Stimulated activated CD4-positive, alpha-beta T cell treated with anti-CD3 and anti-CD28 coated beads, Interleukin-4, amount 100 ng/mL, for 4 hours (primary cell): ENCODE results near the gene TBC1D26.
"Not testable (repeated sequence)": the region's sequence is repeated elsewhere in the genome, so short reads cannot be mapped to it uniquely, and the experiment has no call there.

Experiments
- DNase-seq, 2 experiments: peaks; one replicate each; pipeline ENCODE4 v3.0.0-alpha.2; 2020

Gene TBC1D26

GRCh38 chr17:15744074-15744676 lies 12.1 kb downstream of the TBC1D26 start:
- DNase-seq = no peak

DNA sequence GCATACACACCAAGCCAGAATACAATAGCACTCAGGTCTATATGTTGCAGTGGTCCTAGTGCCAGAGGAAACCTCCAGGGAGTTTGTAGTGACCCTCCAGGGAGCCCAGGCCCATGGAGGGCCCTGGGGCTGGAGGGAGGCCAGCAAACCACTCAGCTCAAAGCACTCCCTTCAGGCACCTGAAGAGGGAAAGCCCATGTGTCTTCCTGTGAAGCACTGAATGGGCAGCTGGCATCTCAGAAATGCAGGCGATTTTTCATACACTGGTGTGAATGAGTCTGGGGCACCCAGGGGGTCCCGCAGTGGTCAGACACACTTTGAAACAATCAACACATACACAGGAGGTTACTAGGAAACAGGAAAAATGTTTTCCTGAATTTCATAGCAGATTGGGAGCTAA lies 12.8 kb downstream of the TBC1D26 start:
- no peak for DNase-seq

- not testable (repeated sequence) for DNase-seq
These were observed 17.3 kb downstream of the TBC1D26 start for GRCh38 chr17:15749403-15749802.

DNA sequence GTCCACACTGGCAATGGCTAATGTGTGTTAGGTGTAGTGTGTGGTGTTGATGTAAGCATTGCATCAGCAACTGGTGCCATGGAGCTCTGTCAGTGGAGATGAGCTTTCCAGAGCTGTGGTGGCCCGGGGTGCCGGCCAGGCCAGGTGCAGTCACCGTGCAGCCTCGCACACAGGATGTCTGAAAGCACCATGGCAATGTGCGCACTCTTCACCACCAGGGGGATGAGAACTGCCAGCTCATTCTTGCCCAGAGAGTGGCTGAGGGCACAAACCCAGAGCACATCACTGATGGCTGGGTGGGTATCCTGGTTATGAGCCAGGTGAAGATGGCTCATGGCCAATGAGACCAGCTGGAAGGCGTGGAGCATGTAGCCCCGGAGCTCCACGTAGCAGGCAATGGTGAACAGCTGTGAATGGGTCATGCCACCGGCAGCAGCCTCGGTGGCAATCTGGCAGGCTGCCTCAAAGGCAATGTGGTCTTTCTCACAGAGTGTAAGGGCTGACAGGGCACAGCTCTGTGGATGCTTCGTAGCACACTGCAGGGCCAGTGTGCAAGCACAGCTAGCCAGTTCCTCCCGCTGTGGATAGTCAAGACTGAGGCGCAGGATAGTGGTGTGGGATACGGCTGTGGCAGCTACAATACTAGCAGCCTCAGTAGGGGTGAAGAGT lies 36.9 kb downstream of the TBC1D26 start:
- DNase-seq = not testable (repeated sequence)

DNA sequence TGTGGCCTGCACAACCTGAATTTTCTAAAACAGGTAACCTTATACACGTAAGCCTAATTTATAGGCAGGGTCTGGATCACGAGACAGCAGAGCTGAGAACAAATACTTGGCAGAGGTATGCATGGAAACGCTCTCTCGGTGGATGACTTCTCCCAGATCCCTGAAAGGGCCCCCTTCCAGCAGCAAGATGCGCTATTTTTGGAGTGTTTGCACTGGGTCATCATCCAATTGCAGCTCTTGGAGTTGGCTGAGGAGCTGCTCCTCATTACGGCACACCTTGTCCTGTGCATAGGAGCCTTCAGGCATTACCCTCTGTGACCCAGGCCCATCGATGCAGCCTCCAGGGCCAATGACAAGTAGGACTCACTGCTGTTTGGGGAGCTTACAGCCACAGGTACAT lies 38.6 kb downstream of the TBC1D26 start:
- DNase-seq = not testable (repeated sequence)

DNA sequence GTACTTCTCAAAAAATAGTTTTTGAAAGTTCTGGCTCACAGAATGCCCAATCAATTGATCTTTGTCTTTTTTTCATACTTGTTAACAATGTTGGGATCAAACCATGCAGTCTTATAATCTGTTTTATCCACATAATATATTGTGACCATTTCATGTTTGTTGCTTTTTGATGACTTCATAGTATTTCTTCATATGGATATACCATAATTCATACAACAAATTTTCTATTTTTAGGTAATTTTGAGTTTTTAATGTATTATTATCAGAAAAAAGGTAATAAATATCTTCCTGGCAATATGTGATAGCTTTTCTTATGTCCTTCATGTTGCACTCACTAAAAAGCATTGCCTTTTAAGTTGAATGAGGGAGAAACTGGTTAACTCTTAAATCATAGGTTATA lies 44.8 kb downstream of the TBC1D26 start:
- DNase-seq = no peak

DNA sequence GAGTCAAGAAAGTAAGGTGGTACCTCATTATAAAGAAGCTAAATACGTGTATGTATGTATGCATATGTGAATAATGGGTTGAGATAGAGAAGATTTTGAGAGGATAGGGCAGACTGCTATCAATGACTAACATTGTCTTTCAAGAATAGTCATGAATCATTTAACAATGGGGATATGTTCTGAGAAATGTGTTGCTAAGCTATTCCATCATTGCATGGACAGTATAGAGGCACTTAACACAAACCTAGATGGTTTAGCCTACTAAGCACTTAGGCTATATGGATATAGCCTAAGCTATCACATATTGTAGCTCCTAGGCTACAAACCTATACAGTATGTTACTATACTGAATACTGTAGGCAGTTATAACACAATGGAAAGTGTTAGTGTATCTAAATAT lies 45.2 kb downstream of the TBC1D26 start:
- DNase-seq = no peak

DNA sequence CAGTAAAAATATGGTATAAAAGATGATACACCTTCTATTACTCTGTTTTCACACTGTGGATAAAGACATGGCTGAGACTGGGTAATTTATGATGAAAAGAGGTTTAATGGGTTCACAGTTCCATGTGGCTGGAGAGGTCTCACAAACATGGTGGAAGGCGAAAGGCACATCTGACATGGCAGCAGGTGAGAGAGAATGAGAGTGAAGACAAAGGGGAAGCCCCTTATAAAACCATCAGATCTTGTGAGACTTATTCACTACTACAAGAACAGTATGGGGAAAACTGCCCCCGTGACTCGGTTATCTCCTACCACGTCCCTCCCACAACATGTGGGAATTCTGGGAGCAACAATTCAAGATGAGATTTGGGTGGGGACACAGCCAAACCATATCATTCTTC lies 45.6 kb downstream of the TBC1D26 start:
- no peak for DNase-seq

DNA sequence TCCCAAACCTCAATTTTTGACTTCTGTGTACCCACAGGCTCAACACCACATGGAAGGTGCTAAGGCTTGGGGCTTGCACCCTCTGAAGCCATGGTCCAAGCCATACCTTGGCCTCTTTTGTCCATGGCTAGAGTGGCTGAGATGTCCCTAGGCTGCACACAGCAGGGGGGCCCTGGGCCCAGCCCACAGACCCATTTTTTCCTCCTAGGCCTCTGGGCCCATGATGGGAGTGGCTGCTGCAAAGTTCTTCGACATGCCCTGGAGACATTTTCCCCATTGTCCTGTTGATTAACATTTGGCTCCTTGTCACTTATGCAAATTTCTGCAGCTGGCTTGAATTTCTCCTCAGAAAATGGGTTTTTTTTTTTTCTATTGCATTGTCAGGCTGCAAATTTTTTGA lies 47.0 kb downstream of the TBC1D26 start:
- DNase-seq = no peak

DNA sequence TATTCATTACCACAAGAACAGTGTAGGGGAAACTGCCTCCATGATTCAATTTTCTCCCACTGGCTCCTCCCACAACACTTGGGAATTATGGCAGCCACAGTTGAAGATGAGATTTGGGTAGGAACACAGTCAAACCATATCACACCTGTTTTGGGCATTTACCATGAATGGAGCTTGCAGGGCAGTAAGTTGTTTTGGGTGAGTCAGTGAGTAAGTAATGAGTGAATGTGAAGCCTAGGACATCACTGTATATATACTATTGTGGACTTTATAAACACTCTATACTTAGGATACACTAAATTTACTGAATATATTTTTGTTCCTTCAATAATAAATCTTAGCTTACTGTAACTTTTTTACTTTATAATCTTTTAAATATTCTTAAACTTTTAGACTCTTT lies 48.1 kb downstream of the TBC1D26 start:
- no peak for DNase-seq

DNA sequence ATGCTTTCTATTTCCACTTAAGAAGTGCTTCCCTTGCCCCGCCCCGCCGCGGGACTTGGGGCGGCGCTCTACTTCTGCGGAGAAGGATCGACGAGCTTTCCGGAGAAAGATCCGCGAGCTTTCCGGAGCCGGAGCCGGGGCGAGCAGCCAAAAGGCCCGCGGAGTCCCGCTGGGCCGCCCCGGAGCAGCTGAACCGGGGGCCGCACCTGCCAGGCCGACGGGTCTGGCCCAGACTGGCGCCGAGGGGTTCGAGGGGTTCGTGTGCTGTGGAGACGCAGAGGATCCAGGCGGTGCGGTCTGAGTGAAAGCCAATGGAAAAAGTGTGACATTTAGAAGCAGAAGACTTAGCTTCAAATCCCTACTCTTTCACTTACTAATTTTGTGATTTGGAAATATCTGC lies 50.8 kb downstream of the TBC1D26 start:
- peak; percentile 16 to 25 for DNase-seq

- no peak for DNase-seq
These were observed 51.4 kb downstream of the TBC1D26 start for GRCh38 chr17:15783461-15783860.

- not testable (repeated sequence) for DNase-seq
These were observed 52.3 kb downstream of the TBC1D26 start for GRCh38 chr17:15784351-15784750.

GRCh38 chr17:15787363-15788075 lies 55.4 kb downstream of the TBC1D26 start:
- not testable (repeated sequence) for DNase-seq

DNA sequence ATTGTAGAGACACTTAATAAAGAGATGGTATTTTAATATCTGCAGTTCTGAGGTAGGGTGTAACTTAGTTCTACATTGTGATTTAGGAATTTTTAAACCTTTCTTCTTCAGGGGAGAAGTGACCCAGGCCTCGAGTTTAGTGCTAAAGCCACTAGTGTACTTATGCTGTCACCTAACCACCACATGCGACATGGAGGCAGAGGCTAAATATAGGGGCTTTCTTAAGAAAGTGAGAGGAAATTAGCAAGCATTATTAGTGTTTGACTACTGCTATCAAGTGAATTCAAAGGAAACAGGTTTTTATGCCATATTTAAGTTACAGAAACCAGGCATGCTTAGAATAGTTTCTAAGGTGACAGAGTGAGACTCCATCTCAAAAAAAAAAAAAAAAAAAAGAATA lies 56.3 kb downstream of the TBC1D26 start:
- not testable (repeated sequence) for DNase-seq
